SU-DHL-6 (cell line): ENCODE measurements around the gene RIMS4.

Source experiments
- H2AFZ ChIP-seq: fragments of 200-600 bp; sonication (generic); 2 replicates; pipeline ENCODE4 v1.6.1; 2014; ENCODE audit warnings: low read depth, mild to moderate bottlenecking, moderate library complexity, mixed read lengths, antibody characterized with exemption, low read length; ENCODE audit not compliant: severe bottlenecking
- H3F3A ChIP-seq: fragments of 200-600 bp; shearing (Covaris generic); 2 replicates; pipeline ENCODE4 v1.6.0; 2016; ENCODE audit warnings: antibody characterized with exemption, mild to moderate bottlenecking; ENCODE audit not compliant: insufficient read depth
- H3K27ac ChIP-seq: fragments of 200-600 bp; sonication (generic); 2 replicates; pipeline ENCODE4 v1.5.1; 2016; ENCODE audit warnings: low read depth, mild to moderate bottlenecking, low read length, moderate library complexity, mixed read lengths
- H3K27me3 ChIP-seq: fragments of 200-600 bp; sonication (generic), shearing (Covaris generic); 2 replicates; pipeline ENCODE4 v1.6.0; 2014; ENCODE audit warnings: mild to moderate bottlenecking, low read length
- H3K36me3 ChIP-seq: fragments of 200-600 bp; sonication (generic); 2 replicates; pipeline ENCODE4 v1.6.1; 2014; ENCODE audit warnings: mild to moderate bottlenecking, low read length, mixed read lengths
- H3K4me2 ChIP-seq: fragments of 300-600, 200-600 bp; shearing (Covaris generic), sonication (generic); 2 replicates; pipeline ENCODE4 v1.6.0; 2014; ENCODE audit warnings: low read length, low read depth, mild to moderate bottlenecking; ENCODE audit not compliant: poor library complexity, severe bottlenecking
- H3K4me3 ChIP-seq: fragments of 200-600 bp; sonication (generic); 2 replicates; pipeline ENCODE4 v1.5.1; 2014; ENCODE audit warnings: antibody characterized with exemption, low read length, mild to moderate bottlenecking, mixed read lengths; ENCODE audit not compliant: insufficient read depth, poor library complexity, severe bottlenecking
- H3K79me2 ChIP-seq: fragments of 200-600 bp; sonication (generic); 2 replicates; pipeline ENCODE4 v1.6.1; 2014; ENCODE audit warnings: mild to moderate bottlenecking, low read length, moderate library complexity; ENCODE audit not compliant: insufficient read depth
- H3K9ac ChIP-seq: fragments of 200-600 bp; sonication (generic); 2 replicates; pipeline ENCODE4 v1.7.0; 2014; ENCODE audit warnings: mild to moderate bottlenecking, low read length
- H3K9me2 ChIP-seq: fragments of 200-600 bp; sonication (generic); replicated peaks from 2 replicates; pipeline ENCODE4 v1.6.1; 2014; ENCODE audit warnings: low read length; ENCODE audit not compliant: insufficient read depth
- H3K9me3 ChIP-seq: fragments of 200-600 bp; sonication (generic); 2 replicates; pipeline ENCODE4 v1.6.1; 2014; ENCODE audit warnings: low read length, mixed read lengths; ENCODE audit not compliant: insufficient read depth
- H4K20me1 ChIP-seq: fragments of 200-600 bp; sonication (generic); 2 replicates; pipeline ENCODE4 v1.6.1; 2014; ENCODE audit warnings: low read depth, mild to moderate bottlenecking, antibody characterized with exemption, low read length, moderate library complexity, mixed read lengths
- EZH2phosphoT487 ChIP-seq: fragments of 200-600 bp; sonication (generic), shearing (Covaris generic); conservative IDR thresholded peaks from 2 replicates; pipeline ENCODE4 v1.6.1; 2018; ENCODE audit warnings: mild to moderate bottlenecking, antibody characterized with exemption, low read length, moderate library complexity, mixed read lengths
- TF ChIP-seq, protein P1 (sequence below): fragments of 200-600 bp; sonication (generic); IDR thresholded peaks from one replicate; pipeline ENCODE4 v1.5.1; 2017; ENCODE audit warnings: antibody characterized with exemption, mild to moderate bottlenecking, low read length, moderate library complexity; ENCODE audit not compliant: insufficient read depth, poor library complexity, severe bottlenecking

Gene RIMS4

DNA sequence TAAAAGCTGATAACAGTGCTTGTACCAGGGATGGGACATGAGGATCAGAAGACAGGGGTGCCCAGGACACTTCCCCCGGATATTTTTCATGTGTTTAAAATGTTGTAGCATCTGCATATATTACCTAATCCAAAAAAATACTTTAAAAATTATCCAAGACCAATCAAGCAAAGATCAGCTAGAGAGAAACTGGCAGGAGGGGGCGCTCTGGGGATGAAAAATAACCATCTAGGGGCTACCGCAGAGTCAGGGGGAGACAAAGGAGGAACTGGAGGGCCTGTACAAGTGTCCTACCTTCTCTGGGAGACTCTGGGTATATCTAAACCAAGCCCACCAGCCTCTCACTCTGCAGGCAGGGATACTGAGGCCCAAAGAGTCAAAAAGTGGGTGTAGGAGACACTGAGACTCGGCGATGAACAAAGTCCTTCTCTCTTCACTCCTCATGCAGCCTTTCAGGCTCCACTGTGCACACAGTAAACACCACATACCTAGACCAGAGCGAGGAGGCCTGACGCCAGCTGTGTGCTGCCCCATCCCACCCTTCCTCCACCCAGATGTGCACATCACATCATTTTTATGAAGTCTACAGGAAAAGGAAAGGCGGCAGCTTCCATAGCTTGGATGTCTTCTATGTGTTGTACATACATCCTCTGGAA is 9.8 kb downstream of the RIMS4 start:
- Histone ChIP-seq H4K20me1 (no peaks in the 10 kb centered on the region), H3K27me3 (no peaks in the 10 kb centered on the region), H3K79me2 (no peaks in the 10 kb centered on the region), H3K27ac (no peak overlapping the region), H3F3A (no peaks in the 10 kb centered on the region), H3K9me2 (no peaks in the 10 kb centered on the region), H3K4me3 (no peak overlapping the region), H3K9me3 (no peaks in the 10 kb centered on the region), H2AFZ (no peak overlapping the region), H3K36me3 (no peaks in the 10 kb centered on the region), H3K9ac (no peak overlapping the region), H3K4me2 (no peak overlapping the region)
- TF ChIP-seq EZH2phosphoT487, result no peak
- TF ChIP-seq, protein P1, sequence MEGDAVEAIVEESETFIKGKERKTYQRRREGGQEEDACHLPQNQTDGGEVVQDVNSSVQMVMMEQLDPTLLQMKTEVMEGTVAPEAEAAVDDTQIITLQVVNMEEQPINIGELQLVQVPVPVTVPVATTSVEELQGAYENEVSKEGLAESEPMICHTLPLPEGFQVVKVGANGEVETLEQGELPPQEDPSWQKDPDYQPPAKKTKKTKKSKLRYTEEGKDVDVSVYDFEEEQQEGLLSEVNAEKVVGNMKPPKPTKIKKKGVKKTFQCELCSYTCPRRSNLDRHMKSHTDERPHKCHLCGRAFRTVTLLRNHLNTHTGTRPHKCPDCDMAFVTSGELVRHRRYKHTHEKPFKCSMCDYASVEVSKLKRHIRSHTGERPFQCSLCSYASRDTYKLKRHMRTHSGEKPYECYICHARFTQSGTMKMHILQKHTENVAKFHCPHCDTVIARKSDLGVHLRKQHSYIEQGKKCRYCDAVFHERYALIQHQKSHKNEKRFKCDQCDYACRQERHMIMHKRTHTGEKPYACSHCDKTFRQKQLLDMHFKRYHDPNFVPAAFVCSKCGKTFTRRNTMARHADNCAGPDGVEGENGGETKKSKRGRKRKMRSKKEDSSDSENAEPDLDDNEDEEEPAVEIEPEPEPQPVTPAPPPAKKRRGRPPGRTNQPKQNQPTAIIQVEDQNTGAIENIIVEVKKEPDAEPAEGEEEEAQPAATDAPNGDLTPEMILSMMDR, result peak; percentile 75

- no peak for TF ChIP-seq EZH2phosphoT487
- TF ChIP-seq, protein P1, result no peak
- no peaks in the 10 kb centered on the region for H3K9me2 ChIP-seq
- H3K4me3 ChIP-seq, result no peak overlapping the region
- H3F3A ChIP-seq, result no peaks in the 10 kb centered on the region
- no peak overlapping the region for H3K4me2 ChIP-seq
- H4K20me1 ChIP-seq, result no peaks in the 10 kb centered on the region
- H3K79me2 ChIP-seq, result no peaks in the 10 kb centered on the region
- H3K9ac ChIP-seq, result no peak overlapping the region
- H3K9me3 ChIP-seq, result no peaks in the 10 kb centered on the region
- no peaks in the 10 kb centered on the region for H3K36me3 ChIP-seq
- no peak overlapping the region for H2AFZ ChIP-seq
- no peak overlapping the region for H3K27ac ChIP-seq
- no peaks in the 10 kb centered on the region for H3K27me3 ChIP-seq
These were observed 10.7 kb downstream of the RIMS4 start for GRCh38 chr20:44799691-44800090.

DNA sequence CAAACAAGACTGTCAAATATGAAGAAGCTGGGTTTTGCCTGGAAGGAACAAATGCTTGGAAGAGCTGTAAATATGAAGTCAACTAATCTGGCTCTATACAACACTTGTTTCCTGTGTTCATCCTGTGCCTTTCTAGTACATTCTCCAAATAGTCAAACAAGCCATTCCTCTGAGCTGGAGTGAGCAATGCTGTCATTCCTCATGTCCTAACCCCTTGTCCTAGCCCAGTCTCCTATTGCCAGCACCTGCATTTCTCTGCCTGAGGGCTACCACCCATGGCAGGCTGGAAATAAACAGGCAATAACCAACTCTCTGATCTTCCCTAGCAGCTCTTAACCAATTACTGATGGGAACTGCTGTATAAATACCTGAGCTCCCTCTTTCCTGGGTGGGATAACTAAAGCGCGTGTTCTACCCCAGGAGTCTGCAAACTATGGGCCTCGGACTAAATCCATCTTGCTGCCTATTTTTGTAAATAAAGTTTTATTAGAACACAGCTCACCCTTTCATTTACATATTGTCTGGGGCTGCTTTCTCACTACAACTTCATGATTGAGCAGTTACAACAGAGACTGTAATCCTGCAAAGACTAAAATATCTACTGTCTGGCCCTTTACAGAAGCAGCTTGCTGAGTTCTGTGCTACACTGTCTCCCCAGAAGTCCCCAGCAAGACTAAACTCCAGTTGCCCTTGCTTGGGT is 13.4 kb downstream of the RIMS4 start:
- Histone ChIP-seq H3K79me2 (no peaks in the 10 kb centered on the region), H3F3A (no peaks in the 10 kb centered on the region), H3K9me2 (no peaks in the 10 kb centered on the region), H3K4me2 (no peak overlapping the region), H3K27me3 (no peaks in the 10 kb centered on the region), H2AFZ (no peak overlapping the region), H3K36me3 (no peaks in the 10 kb centered on the region), H3K9me3 (no peaks in the 10 kb centered on the region), H3K4me3 (no peak overlapping the region), H3K9ac (no peak overlapping the region), H3K27ac (no peak overlapping the region), H4K20me1 (no peaks in the 10 kb centered on the region)
- TF ChIP-seq EZH2phosphoT487, result no peak
- TF ChIP-seq, protein P1, result no peak
